Measurements from ENCODE around the gene CTBP2. TPM values are rescaled to one million over a fixed set of nuclear protein-coding genes. Genes with fewer than 3 reads are reported as not detected.
"Not testable (repeated sequence)": the region's sequence is repeated elsewhere in the genome, so short reads cannot be mapped to it uniquely, and the experiment has no call there.

The CTBP2 gene
- total and polyA plus RNA-seq, 10 of the 15 experiments (the other 5 are each of a cell fraction or from before 2014, with no cell fraction given), result 0.02 to 0.72 (median 0.06) TPM; not detected in 2

DNA sequence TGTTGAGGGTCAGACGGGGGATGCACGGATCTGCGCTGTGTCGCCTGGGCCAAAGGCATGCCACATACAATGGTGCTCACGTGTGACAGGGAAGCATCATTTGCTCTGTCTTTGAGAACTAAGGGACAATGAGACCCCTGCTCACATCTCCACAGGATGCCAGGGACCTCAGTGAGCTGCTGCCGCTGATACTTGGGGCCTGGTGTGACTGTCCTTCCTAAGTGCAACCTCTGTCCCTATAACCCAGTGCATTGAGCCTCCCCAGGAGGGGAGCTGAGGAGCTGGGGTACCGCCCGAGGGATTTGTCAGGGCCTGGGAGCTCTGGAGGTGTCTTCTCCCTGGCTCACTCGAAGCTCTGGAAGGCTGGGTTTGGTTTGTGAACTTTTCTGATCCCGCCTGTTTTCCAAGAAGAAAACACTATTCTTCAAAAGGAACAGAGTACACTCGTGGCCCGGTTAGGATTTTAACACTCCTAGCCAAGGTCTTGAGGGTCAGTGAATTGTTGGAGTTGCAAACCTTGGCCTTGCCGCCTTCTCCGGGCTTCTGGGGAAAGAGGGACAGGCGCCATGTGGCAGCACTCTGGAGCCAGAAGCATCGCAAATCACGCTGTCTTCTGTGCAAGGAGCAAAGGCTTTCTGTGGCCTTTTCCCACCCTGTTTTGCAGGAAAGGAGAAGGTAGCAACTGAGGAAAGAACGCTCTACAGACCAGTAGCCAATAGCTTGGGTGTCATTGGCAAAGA, 26.2 kb upstream of the CTBP2 start:
- Histone ChIP-seq H3K27ac (ENCODE audit: control insufficient read depth, insufficient read depth) (no peak overlapping the region), H3K4me3 (no peak overlapping the region), H3K4me2 (ENCODE audit: control insufficient read depth, insufficient read depth) (no peak overlapping the region), H3K9me3 (replicated peaks; ENCODE audit: control insufficient read depth, insufficient read depth, low read length) (no peaks in the 10 kb centered on the region), H2AFZ (ENCODE audit: control insufficient read depth, low read depth, low read length) (no peak overlapping the region), H3K4me1 (ENCODE audit: control insufficient read depth, insufficient read depth, low read length) (no peaks in the 10 kb centered on the region), H3K9ac (ENCODE audit: control insufficient read depth, insufficient read depth, low read length) (no peak overlapping the region), H3K27me3 (replicated peaks in 1 of 2; ENCODE audit: control insufficient read depth in 2 of 2, insufficient read depth in 2 of 2, low read length in 1 of 2) (no peaks in the 10 kb centered on the region; a peak in 1 of 4 replicates), H3K36me3 (ENCODE audit: control insufficient read depth in 2 of 2, insufficient read depth in 2 of 2, low read length in 1 of 2) (no peaks in the 10 kb centered on the region), H4K20me1 (ENCODE audit: control insufficient read depth, insufficient read depth) (no peaks in the 10 kb centered on the region), H3K79me2 (ENCODE audit: control insufficient read depth, insufficient read depth, low read length) (no peaks in the 10 kb centered on the region)
- ChIA-PET POLR2A (no interaction called here), CTCF (no interaction called here), SMC1A (ENCODE audit: uncharacterized antibody, unreplicated experiment) (no interaction called here), RAD21 (ENCODE audit: unreplicated experiment) (no interaction called here)
- no TSS peak for BruUV-seq (replicated peaks)
- 50% methylated on average over 17 of the region's 18 CpGs for WGBS (ENCODE audit: insufficient coverage, insufficient replicate concordance, low lambda C conversion rate, missing lambda C conversion rate)
- intact Hi-C loops (cut with micrococcal nuclease; ENCODE audit: unreplicated experiment), result no loop called here
- in situ Hi-C loops (cut with MboI), result no loop called here
- ATAC-seq, result no peak
- FAIRE-seq, result no peak
- DNase-seq (ENCODE audit: low read depth, low spot score), result no peak
- TF ChIP-seq ZNF24 (IDR thresholded peaks at IDR 0.05) (no peak), ZNF592 (IDR thresholded peaks at IDR 0.05) (no peak), ZNF217 (IDR thresholded peaks at IDR 0.05) (no peak), SMAD1 (IDR thresholded peaks at IDR 0.05; ENCODE audit: low read depth, partially characterized antibody) (no peak), PBX3 (IDR thresholded peaks at IDR 0.05; ENCODE audit: insufficient replicate concordance, low read depth, low read length) (no peak), EP300 (IDR thresholded peaks at IDR 0.05; ENCODE audit: borderline replicate concordance in 1 of 2, control insufficient read depth in 1 of 2, low read depth in 2 of 2, low read length in 2 of 2) (no peak)
- TF ChIP-seq, protein P1, sequence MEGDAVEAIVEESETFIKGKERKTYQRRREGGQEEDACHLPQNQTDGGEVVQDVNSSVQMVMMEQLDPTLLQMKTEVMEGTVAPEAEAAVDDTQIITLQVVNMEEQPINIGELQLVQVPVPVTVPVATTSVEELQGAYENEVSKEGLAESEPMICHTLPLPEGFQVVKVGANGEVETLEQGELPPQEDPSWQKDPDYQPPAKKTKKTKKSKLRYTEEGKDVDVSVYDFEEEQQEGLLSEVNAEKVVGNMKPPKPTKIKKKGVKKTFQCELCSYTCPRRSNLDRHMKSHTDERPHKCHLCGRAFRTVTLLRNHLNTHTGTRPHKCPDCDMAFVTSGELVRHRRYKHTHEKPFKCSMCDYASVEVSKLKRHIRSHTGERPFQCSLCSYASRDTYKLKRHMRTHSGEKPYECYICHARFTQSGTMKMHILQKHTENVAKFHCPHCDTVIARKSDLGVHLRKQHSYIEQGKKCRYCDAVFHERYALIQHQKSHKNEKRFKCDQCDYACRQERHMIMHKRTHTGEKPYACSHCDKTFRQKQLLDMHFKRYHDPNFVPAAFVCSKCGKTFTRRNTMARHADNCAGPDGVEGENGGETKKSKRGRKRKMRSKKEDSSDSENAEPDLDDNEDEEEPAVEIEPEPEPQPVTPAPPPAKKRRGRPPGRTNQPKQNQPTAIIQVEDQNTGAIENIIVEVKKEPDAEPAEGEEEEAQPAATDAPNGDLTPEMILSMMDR (IDR thresholded peaks at IDR 0.05 in 2 of 3, conservative IDR thresholded peaks at IDR 0.05 in 1 of 3; ENCODE audit: control insufficient read depth in 2 of 3, extremely low read depth in 1 of 3, insufficient read depth in 1 of 3, low read depth in 3 of 3, low read length in 3 of 3), result no peak

DNA sequence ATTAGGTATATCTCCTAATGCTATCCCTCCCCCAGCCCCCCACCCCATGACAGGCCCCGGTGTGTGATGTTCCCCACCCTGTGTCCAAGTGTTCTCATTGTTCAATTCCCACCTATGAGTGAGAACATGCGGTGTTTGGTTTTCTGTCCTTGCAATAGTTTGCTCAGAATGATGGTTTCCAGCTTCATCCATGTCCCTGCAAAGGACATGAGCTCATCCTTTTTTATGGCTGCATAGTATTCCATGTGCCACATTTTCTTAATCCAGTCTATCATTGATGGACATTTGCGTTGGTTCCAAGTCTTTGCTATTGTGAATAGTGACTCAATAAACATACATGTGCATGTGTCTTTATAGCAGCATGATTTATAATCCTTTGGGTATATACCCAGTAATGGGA, 18.7 kb upstream of the CTBP2 start:
- FAIRE-seq; H3K9ac ChIP-seq (ENCODE audit: control insufficient read depth, insufficient read depth, low read length); H3K79me2 ChIP-seq (ENCODE audit: control insufficient read depth, insufficient read depth, low read length); H3K9me3 ChIP-seq (replicated peaks; ENCODE audit: control insufficient read depth, insufficient read depth, low read length); CTCF ChIA-PET; in situ Hi-C loops (cut with MboI); H3K27ac ChIP-seq (ENCODE audit: control insufficient read depth, insufficient read depth); BruUV-seq (replicated peaks); H3K4me1 ChIP-seq (ENCODE audit: control insufficient read depth, insufficient read depth, low read length); H3K4me2 ChIP-seq (ENCODE audit: control insufficient read depth, insufficient read depth); H3K36me3 ChIP-seq (ENCODE audit: control insufficient read depth in 2 of 2, insufficient read depth in 2 of 2, low read length in 1 of 2); DNase-seq (ENCODE audit: low read depth, low spot score); SMC1A ChIA-PET (ENCODE audit: uncharacterized antibody, unreplicated experiment); H4K20me1 ChIP-seq (ENCODE audit: control insufficient read depth, insufficient read depth); ATAC-seq; H2AFZ ChIP-seq (ENCODE audit: control insufficient read depth, low read depth, low read length); H3K27me3 ChIP-seq (replicated peaks in 1 of 2; ENCODE audit: control insufficient read depth in 2 of 2, insufficient read depth in 2 of 2, low read length in 1 of 2); RAD21 ChIA-PET (ENCODE audit: unreplicated experiment); intact Hi-C loops (cut with micrococcal nuclease; ENCODE audit: unreplicated experiment); H3K4me3 ChIP-seq; POLR2A ChIA-PET: not testable (repeated sequence)
- 40% methylated on average over 2 of the region's 3 CpGs for WGBS (ENCODE audit: insufficient coverage, insufficient replicate concordance, low lambda C conversion rate, missing lambda C conversion rate)

Data from GM12878 (cell line).